ENCODE results near the gene EVC.

- TF ChIP-seq CTCF (IDR thresholded peaks at IDR 0.05; ENCODE audit: poor library complexity): no peak
- TF ChIP-seq EZH2 (IDR thresholded peaks at IDR 0.05; ENCODE audit: borderline replicate concordance): no peak
- no peak for TF ChIP-seq EZH2phosphoT487 (IDR thresholded peaks at IDR 0.05; ENCODE audit: low read depth, severe bottlenecking, unreplicated experiment)
Measured at GRCh38 chr4:5708449-5709206, 2.4 kb upstream of the EVC start, which contains the start of gene EVC2.
